ENCODE measurements around the gene GRAMD1B.
"Not testable (repeated sequence)": the region's sequence is repeated elsewhere in the genome, so short reads cannot be mapped to it uniquely, and the experiment has no call there.

Gene GRAMD1B

DNA sequence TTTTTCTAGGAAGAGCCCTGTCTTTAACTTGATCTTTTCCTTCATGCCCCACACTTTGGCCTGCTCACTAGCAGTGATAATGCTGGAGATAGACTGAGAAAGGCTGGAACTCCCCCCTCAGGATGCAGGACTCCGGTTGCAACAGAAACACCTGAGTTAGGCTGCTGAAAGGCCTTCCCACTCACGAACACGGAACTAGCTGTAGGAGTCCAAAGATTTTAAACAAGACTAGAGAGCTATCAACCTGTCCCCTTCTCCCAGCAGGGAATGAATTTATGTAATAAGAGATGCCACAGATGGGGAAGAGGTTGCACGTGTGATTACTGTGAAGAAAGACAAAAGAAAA is 211.4 kb downstream of the GRAMD1B start:
- ATAC-seq (no peak), DNase-seq (no peak)

GRCh38 chr11:123642435-123642834 is 212.4 kb downstream of the GRAMD1B start:
- no peak for DNase-seq
- ATAC-seq: no peak

- ATAC-seq: no peak
These were observed 215.4 kb downstream of the GRAMD1B start for GRCh38 chr11:123645286-123645975.

DNA sequence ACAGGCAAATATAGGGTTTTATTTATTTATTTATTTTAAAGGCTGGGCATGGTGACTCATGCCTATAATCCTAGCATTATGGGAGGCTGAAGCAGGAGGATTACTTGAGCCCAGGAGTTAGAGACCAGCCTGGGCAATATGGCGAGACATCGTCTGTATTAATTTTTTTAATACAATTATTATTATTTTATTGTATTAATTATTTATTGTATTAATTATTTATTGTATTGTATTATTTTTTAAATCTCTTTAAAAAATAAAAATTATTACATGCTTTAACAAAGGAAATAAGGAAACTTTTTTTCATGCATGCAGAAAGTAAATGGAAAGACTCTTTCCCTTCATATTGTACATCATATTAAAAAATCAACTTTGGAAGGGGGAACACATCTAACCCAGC is 220.8 kb downstream of the GRAMD1B start:
- DNase-seq: no peak
- ATAC-seq: no peak

More at GRCh38 chr11:123645286-123645975, 215.4 kb downstream of the GRAMD1B start:
- no peak for DNase-seq

GRCh38 chr11:123652599-123652998 is 222.5 kb downstream of the GRAMD1B start:
- ATAC-seq: no peak
- no peak for DNase-seq

DNA sequence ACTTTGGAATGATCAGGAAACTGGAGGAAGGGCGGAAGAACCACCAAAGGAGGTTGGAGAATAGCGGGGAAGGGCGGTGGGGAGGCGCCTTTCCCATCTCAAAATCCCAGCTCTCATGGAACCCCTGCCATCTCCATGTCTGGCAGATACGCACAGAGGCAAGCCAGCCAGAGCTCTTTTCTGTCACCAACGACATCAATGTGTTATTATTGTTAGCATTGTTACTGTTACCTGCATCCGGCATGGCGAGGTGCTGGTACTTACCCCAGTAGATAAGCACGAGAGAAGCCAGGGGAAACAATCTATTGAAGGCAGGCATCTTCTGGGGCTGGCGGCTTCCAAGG is 223.4 kb downstream of the GRAMD1B start:
- DNase-seq (no peak), ATAC-seq (no peak)

DNA sequence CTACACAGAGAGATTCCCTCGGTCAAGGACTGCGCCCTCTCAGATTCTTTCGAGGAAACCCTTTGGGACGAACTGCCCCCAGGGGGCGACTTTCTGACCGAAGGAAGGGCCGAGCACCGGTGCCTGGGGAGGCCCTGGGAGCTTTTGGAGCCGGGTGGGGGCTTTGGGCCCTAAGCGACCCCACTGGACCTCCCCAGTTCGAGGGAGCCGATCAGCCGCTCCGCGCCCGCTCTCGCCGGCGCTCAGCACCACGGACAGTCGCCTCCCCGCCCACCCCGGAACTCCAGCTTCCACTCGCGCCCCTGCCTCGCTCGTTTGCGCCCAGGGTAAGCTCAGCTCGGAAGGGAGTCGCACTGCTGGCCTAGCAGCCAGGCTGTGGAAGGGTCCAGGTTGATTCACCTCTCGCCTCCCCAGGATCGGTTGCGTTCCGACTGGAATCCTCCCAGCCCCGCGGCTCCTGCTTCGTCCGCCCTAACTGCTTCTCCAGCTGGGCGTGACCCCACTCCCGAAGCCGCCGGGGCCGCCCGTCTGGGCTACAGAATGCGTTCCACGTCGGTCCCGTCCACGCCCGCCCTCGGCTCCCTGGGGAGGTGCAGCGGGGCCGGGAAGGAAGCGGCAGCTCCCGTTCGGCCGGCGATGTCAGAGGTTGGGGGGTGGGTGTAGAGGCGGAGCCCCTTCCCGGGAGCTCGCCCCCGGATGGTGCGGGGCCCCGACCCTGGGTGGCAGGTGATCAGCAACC is 223.9 kb downstream of the GRAMD1B start:
- DNase-seq (peak; percentile 46), ATAC-seq (peak; percentile 64)

DNA sequence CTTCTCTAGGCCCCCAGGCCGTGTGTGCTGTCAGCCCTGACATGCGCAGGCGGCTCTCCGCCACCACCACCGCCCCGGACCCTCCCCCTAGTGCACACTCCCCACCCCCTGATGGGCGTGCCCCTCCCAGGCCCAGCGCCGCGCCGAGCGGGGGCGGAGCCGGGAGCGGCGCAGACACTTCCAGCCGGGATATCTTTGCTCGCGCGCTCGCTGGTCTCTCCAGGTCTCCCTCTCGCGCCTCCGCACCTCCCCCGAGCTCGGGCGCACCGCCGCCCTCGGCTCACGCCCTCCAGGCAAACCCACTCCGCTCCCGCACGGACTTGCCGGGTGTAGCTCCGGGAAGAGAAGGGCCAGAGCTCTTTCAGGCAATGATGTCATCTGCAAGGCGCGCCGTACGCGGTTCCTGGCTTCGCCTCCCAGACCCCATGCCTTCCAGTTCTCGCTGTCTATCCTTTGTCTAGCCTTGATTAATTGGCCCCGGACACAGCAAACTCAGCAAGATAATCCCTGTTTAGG is 224.6 kb downstream of the GRAMD1B start, which contains the start of gene SCN3B:
SCN3B (minus strand) TSS at position 59 of the 516 bp plus-strand sequence. CDS start 823 bp downstream, outside the sequence.
- ATAC-seq: peak; percentile 58
- DNase-seq: peak; percentile 19

DNA sequence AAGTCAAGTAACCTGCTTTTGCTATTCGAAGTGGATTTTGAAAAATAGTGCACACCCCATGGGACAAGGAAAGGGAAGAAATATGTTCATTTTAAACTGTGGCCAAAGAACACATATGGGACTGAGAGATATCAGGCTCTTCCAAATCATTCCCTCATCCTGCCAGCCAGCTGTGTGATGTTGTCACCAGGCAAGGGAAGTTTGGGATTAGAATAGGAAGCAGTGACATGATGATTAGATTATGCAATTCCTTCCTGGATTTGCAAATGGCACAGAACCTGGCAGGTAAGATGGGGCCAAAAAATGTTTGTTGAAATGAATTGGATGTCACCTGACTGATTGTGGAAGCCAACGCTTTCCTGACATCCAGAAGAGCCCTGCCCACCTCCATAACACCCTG is 229.2 kb downstream of the GRAMD1B start:
- DNase-seq (no peak), ATAC-seq (no peak)

- DNase-seq: not testable (repeated sequence)
- peak; percentile 55 for ATAC-seq
These were observed 229.9 kb downstream of the GRAMD1B start for GRCh38 chr11:123659965-123660364.

DNA sequence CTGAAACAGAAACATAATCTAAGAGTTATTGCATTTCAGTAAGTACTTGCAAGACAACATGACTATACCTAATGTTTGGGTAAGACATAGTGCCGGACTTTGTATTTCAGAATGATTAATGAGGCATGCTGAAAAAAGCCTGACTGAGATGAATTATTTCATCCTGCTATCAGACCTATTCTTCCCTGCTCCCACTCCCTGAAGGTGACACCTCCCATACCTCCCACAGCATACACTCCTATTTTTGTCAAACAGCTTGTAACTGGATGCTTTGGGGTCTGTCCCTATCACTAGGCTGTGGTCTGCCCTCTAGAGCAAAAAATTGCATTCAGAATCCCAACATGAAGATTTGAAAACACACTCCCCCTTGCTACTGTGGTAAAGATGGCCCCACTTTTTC is 235.2 kb downstream of the GRAMD1B start:
- DNase-seq (no peak), ATAC-seq (no peak)

- DNase-seq: no peak
- ATAC-seq: no peak
These were observed 240.0 kb downstream of the GRAMD1B start for GRCh38 chr11:123670081-123670480.

- DNase-seq: no peak
- ATAC-seq: no peak
These were observed 241.5 kb downstream of the GRAMD1B start for GRCh38 chr11:123671534-123671933.

DNA sequence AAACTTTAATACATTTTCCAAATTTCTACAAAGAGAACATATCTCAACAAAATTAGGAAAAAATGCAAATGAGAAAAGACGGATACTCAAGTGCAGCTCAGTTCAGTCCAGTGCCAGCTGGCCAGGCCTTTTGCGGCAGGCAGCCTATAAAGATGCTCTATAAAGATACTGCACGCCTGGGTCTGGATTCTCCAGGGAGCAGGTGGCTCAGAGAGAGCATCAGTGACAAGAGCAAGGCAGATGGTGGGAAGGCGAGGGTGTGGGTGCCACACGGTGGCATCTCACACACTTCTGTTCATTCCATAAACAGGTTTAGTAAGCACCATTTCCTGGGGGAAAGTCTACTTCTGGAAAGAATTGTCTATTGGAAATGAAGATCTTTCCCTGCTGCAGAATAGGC is 242.5 kb downstream of the GRAMD1B start:
- ATAC-seq: no peak
- no peak for DNase-seq

DNA sequence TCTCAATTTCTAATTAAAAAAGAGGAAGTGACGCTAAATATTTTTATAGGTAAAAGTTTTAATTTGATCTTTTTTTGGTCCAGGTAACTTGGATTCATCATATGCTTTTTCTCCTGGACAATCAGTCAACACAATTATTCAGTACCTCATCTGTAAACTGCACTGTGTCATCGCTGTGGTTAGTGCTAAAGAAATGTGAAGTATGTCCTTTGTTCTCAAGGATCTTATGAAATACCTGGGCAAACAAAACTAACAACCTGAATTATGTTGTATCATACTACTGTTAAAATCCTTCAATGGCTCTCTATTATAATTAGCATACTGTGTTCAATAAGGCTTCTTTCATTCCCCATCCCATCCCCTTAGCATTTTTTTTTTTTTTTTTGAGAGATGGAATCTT is 244.2 kb downstream of the GRAMD1B start:
- ATAC-seq (no peak), DNase-seq (no peak)
